SHP77 (cell line): ENCODE measurements around the gene SERPINA7.
"Not testable (repeated sequence)": the region's sequence is repeated elsewhere in the genome, so short reads cannot be mapped to it uniquely, and the experiment has no call there.

ENCODE experiments used
- DNase-seq, 2 experiments: peaks; one replicate each; lab custom pipeline; 2025; lab: John Stamatoyannopoulos, UW

SERPINA7 gene

GRCh38 chrX:106038625-106039024 lies at the start of gene SERPINA7:
SERPINA7 (minus strand) TSS chrX:106038727; CDS start chrX:106037058, 1,669 bp downstream.
- no peak for DNase-seq

GRCh38 chrX:106069048-106069447 lies 30.5 kb upstream of the SERPINA7 start:
- no peak for DNase-seq

- no peak for DNase-seq
Measured at GRCh38 chrX:106050054-106050453, 11.5 kb upstream of the SERPINA7 start.

GRCh38 chrX:106042296-106042695 lies 3.8 kb upstream of the SERPINA7 start:
- no peak for DNase-seq

- no peak for DNase-seq
Measured at GRCh38 chrX:106040861-106041260, 2.3 kb upstream of the SERPINA7 start.

- DNase-seq = no peak
Measured at GRCh38 chrX:106039920-106040319, 1.4 kb upstream of the SERPINA7 start.

- no peak for DNase-seq
Measured at GRCh38 chrX:106037835-106038473, 573 bp downstream of the SERPINA7 start.

GRCh38 chrX:106036716-106037115 lies 1.8 kb downstream of the SERPINA7 start:
- DNase-seq = no peak

- no peak for DNase-seq
Measured at GRCh38 chrX:106035064-106035463, 3.5 kb downstream of the SERPINA7 start.

- DNase-seq = no peak
Measured at GRCh38 chrX:106023947-106024346, 14.6 kb downstream of the SERPINA7 start.

GRCh38 chrX:106022238-106022637 lies 16.3 kb downstream of the SERPINA7 start:
- DNase-seq = no peak

GRCh38 chrX:106014119-106014775 lies 24.3 kb downstream of the SERPINA7 start:
- DNase-seq = no peak

- no peak for DNase-seq
Measured at GRCh38 chrX:106009145-106009544, 29.4 kb downstream of the SERPINA7 start.

GRCh38 chrX:106007815-106008214 lies 30.7 kb downstream of the SERPINA7 start:
- DNase-seq = no peak

GRCh38 chrX:106005684-106006083 lies 32.8 kb downstream of the SERPINA7 start:
- DNase-seq = no peak

GRCh38 chrX:106000609-106001008 lies 37.9 kb downstream of the SERPINA7 start:
- not testable (repeated sequence) for DNase-seq

- DNase-seq = no peak
Measured at GRCh38 chrX:106000203-106000602, 38.3 kb downstream of the SERPINA7 start.

GRCh38 chrX:105999294-105999693 lies 39.2 kb downstream of the SERPINA7 start:
- no peak for DNase-seq

GRCh38 chrX:105988487-105988886 lies 50.0 kb downstream of the SERPINA7 start:
- not testable (repeated sequence) for DNase-seq
